HG02870 (cell line): ENCODE results near the gene NENF.
"Not testable (repeated sequence)": the region's sequence is repeated elsewhere in the genome, so short reads cannot be mapped to it uniquely, and the experiment has no call there.

Experiments used
- ATAC-seq: cut with Tn5 transposase; IDR thresholded peaks from one replicate; pipeline ENCODE4 v1.9.1; 2021; ENCODE audit warnings: mild to moderate bottlenecking, moderate library complexity; ENCODE audit not compliant: unreplicated experiment

The NENF gene

GRCh38 chr1:212432661-212433576, at the start of gene NENF:
TSS of gene NENF (plus strand) at chr1:212432920. CDS start at chr1:212432944, 24 bp downstream.
- peak; percentile 95 for ATAC-seq

GRCh38 chr1:212386029-212386428, 46.7 kb upstream of the NENF start:
- ATAC-seq: no peak

- ATAC-seq: no peak
Measured at GRCh38 chr1:212388985-212389716, 43.6 kb upstream of the NENF start.

GRCh38 chr1:212395678-212396437, 36.9 kb upstream of the NENF start:
- ATAC-seq: not testable (repeated sequence)

GRCh38 chr1:212396638-212397037, 36.1 kb upstream of the NENF start:
- no peak for ATAC-seq

- no peak for ATAC-seq
Measured at GRCh38 chr1:212397171-212397570, 35.5 kb upstream of the NENF start.

GRCh38 chr1:212401042-212401441, 31.7 kb upstream of the NENF start:
- no peak for ATAC-seq

- no peak for ATAC-seq
Measured at GRCh38 chr1:212401838-212402582, 30.7 kb upstream of the NENF start.

GRCh38 chr1:212402666-212403321, 29.9 kb upstream of the NENF start:
- no peak for ATAC-seq

- ATAC-seq: no peak
Measured at GRCh38 chr1:212410231-212410820, 22.4 kb upstream of the NENF start.

GRCh38 chr1:212412374-212412773, 20.3 kb upstream of the NENF start:
- ATAC-seq: no peak

GRCh38 chr1:212413902-212414327, 18.8 kb upstream of the NENF start:
- no peak for ATAC-seq

- peak; percentile 97 for ATAC-seq
Measured at GRCh38 chr1:212414328-212415106, 18.2 kb upstream of the NENF start, which contains the start of gene PACC1. TSS of gene PACC1 (minus strand) at chr1:212414886. CDS start at chr1:212414757, 129 bp downstream.

GRCh38 chr1:212415107-212415841, 17.4 kb upstream of the NENF start:
- ATAC-seq: peak; percentile 16

GRCh38 chr1:212421165-212421564, 11.6 kb upstream of the NENF start:
- ATAC-seq: no peak

- no peak for ATAC-seq
Measured at GRCh38 chr1:212423879-212424278, 8.8 kb upstream of the NENF start.

- ATAC-seq: no peak
Measured at GRCh38 chr1:212428496-212428895, 4.2 kb upstream of the NENF start.

GRCh38 chr1:212430416-212430815, 2.3 kb upstream of the NENF start:
- no peak for ATAC-seq
